Adipose tissue (tissue), 3 donors: ENCODE results near the gene MAP1LC3A. TPM values are rescaled to one million over a fixed set of nuclear protein-coding genes. Genes with fewer than 3 reads are reported as not detected.

Experiments
- H3K27ac ChIP-seq: one replicate; pipeline ENCODE4 v1.5.1; 2013; ENCODE audit warnings: low read depth, low read length
- WGBS, 3 donors: extraction: QIAGEN DNeasy Blood & Tissue Kit; methylation state at CpG; one replicate each; pipeline ENCODE4 v1.1.7; 2013; 5-methylcytosine and 5-hydroxymethylcytosine counted together
- polyA plus RNA-seq, 3 donors: library from polyadenylated mRNA; stranded (reverse); fragments of 200-250 nt; gene quantifications; one replicate each; pipeline ENCODE4 v1.2.3, GENCODE V29; 2013
- donor health status: healthy with polysubstance abuse.
- donor health status: Bipolar disorder and iron deficiency.
- donor health status: healthy.

MAP1LC3A gene
- polyA plus RNA-seq, 3 donors: 24.8 to 82.0 (median 78.1) TPM

DNA sequence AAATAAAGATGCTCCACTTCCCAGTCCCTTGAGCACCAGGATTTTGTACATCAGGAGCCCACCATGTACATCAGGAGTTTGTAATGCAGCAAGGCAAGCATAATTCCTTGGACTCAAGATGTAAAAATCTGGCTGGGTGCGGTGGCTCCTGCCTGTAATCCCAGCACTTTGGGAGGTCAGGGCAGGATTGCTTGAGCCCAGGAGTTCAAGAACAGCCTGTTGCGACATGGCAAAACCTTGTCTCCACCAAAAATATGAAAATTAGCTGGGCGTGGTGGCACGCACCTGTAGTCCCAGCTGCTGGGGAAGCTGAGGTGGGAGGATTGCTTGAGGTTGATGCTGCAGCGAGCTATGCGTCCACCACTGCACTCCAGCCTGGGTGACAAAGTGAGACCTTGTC is 16.1 kb upstream of the MAP1LC3A start:
- H3K27ac ChIP-seq: no peak overlapping the region
- WGBS, 3 donors: 95 to 98% (median 96%) methylated on average over 6 of the region's 6 CpGs

DNA sequence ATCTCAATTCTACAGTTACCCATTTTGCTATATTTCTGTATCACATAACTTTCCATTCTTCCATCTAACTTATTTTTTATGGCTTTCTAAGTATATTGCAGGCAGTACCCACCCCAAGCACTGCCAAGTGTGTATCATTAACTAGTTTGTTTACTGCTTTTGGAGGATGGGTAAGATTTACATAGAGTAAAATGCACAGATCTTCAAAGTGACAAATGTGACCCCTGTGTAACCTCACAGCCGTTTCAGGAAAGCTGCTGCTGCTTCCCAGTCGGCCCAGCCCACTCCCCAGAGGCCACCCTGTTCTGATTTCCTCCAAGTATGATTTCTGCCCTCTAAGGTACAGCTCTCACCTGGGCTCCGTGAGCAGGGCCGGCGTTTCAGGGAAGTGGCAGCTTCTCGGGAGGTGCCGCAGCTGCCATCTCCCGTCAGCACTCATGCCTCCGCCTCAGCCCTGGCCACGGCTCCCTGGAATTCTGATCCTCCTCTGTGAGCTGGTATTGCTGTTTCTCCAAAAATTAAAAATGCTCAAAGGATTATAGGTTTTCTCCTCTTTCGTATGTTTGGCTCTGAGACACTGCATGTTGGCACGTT is 15.0 kb upstream of the MAP1LC3A start:
- no peak overlapping the region for H3K27ac ChIP-seq
- WGBS, 3 donors: 72 to 78% (median 75%) methylated on average over 12 of the region's 12 CpGs

GRCh38 chr20:34544109-34544796 is 14.3 kb upstream of the MAP1LC3A start:
- WGBS, 3 donors: 18 to 37% (median 18%) methylated on average over 18 to 19 of the region's 19 CpGs
- no peak overlapping the region for H3K27ac ChIP-seq

DNA sequence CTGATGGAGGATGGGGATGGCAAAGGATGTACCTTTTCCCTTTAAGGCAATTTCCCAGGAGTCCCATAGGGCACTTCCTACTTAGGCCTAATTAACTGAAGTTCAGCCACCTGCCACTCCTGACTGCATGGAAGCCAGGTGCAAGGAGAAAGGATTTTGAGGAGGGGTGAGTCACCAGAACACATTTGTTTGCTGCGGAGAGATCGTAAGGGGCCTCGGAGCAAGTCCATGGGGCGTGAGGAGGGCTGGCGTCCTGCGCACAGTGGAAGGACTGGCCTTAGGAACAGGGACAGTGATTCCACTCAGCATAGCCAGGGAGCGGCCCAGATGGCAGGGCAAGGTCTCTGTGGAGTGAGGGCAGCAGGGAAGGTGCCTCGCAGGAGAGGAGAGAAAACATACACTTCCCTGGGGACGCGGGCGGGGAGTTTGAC is 11.8 kb upstream of the MAP1LC3A start:
- 82 to 87% (median 84%) methylated on average over 11 of the region's 11 CpGs for WGBS, 3 donors
- no peak overlapping the region for H3K27ac ChIP-seq

GRCh38 chr20:34547844-34548613 is 10.5 kb upstream of the MAP1LC3A start:
- H3K27ac ChIP-seq: no peak overlapping the region
- WGBS, 3 donors: 91 to 96% (median 94%) methylated on average over 22 of the region's 22 CpGs

DNA sequence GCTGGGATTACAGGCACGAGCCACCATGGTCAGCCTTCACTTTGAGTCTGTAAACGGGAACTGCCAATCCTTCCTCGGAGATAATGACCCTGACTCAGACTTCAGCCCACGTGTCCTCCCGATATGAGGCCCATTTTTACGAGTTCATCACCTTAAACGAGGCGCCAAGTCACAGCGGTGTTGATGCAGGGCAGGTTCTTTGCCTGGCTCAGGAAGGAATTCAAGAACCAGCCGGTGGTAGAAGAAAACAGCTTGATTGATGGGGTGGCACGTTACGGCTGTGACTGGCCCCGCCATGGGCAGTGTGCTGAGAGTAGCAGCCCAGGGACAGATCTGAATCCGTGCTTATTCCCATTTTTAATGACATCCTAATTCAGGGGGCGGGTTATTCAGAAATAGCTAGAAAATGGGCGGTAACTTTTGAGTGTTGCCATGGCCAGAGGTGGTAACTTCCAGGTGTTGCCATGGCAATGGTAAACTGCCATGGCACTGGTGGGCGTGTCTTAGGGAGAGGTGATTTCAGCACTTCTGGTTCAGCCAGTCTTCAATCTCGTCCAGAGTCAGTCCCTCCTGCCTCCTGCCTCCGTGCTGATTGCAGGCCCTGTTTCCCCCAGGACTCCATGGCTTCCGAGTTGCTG is 9.1 kb upstream of the MAP1LC3A start:
- WGBS, 3 donors: 59 to 61% (median 59%) methylated on average over 20 of the region's 20 CpGs
- no peak overlapping the region for H3K27ac ChIP-seq

DNA sequence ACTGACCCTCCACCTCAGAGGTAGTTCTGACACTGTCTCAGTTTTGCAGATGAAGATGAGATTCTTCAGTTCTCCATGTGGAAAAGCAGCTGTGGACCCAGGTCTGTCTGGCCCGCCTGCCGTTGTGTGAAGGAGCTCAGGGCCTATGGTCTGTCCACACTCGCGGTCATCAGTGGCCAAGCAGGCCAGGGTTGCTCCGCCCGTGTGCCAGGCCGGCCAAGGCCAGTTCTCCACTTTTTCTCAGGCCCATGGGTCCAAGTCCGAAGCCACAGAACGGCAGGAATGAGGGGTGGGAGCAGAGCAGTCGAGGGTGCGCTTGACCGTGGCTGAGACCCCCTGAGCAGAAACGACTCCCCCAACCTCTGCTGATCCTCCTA is 8.6 kb upstream of the MAP1LC3A start:
- no peak overlapping the region for H3K27ac ChIP-seq
- WGBS, 3 donors: 88 to 95% (median 88%) methylated on average over 13 of the region's 13 CpGs

DNA sequence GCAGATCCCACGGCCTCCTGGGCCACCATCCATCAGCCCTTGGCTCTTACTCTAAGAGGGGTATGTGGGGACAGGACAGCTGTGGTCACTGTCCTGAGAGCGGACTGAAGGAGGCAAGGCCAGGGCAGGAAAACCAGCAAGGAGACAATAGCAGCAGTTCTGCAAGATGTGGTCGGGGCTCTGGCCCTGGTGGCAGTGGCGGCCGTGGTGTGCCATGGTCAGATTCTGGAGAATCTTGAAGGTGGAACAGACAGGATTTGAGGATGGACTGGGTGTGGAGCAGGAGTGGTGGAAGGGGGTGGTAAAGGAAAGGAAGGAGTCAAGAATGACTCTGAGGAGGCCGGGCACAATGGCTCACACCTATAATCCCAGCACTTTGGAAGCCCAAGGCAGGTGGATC is 5.9 kb upstream of the MAP1LC3A start:
- 94 to 99% (median 97%) methylated on average over 6 of the region's 6 CpGs for WGBS, 3 donors
- no peak overlapping the region for H3K27ac ChIP-seq

- 16 to 69% (median 50%) methylated on average over 4 of the region's 4 CpGs for WGBS, 3 donors
- no peak overlapping the region for H3K27ac ChIP-seq
These were observed 5.1 kb upstream of the MAP1LC3A start for GRCh38 chr20:34553366-34553867.

GRCh38 chr20:34557936-34558319 is 590 bp upstream of the MAP1LC3A start:
- peak overlapping the region; percentile 56 for H3K27ac ChIP-seq
- 14 to 30% (median 26%) methylated on average over 11 of the region's 11 CpGs for WGBS, 3 donors

DNA sequence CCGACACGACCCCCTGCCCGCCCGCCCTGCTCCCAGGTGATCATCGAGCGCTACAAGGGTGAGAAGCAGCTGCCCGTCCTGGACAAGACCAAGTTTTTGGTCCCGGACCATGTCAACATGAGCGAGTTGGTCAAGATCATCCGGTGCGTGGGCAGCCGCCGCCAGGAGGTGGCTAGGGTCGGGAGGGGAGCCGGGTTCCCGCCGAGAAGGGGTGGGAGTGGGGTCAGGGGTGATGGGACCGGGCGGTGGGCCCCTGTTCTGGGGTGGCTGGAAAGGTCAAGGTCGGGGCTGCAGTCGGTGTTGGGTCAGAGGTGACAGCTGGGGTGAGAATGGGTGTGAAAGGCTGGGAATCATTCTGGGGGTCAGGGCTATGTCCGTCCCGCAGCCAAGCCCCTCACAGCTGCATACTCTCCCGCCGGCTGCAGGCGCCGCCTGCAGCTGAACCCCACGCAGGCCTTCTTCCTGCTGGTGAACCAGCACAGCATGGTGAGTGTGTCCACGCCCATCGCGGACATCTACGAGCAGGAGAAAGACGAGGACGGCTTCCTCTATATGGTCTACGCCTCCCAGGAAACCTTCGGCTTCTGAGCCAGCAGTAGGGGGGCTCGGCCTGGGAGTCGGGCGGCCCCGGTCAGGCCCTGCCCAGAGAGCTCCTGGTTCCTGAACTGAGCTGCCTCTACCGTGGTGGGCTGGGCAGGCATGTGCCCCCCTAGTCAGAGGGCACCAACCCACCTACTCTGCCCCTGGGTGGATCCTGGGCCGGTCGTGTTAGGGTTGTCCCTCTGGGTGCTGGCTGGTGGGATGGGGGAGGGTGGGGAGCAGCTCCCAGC is 1.0 kb downstream of the MAP1LC3A start:
- 46 to 58% (median 48%) methylated on average over 42 to 43 of the region's 43 CpGs for WGBS, 3 donors
- peak overlapping the region; percentile 56 for H3K27ac ChIP-seq

DNA sequence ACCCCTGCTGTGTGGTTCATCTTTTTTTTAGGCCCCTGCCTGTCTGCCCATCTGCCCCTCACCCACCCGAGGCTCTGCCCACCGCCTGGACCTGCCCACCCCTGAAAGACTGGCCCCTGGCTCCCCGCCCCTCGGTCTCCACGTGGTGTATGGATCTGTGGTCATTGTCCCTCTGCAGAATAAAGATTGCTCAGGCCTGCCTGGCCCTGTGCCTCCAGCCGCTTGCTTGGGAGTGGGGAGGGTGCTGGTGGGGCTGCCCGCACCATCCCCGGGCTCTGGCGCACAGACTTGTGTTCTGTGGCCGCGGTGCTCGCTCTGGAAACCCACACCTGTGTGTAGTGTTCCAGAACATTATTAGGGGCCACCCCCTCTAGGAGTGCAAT is 1.6 kb downstream of the MAP1LC3A start:
- WGBS, 3 donors: 84 to 89% (median 86%) methylated on average over 12 of the region's 12 CpGs

DNA sequence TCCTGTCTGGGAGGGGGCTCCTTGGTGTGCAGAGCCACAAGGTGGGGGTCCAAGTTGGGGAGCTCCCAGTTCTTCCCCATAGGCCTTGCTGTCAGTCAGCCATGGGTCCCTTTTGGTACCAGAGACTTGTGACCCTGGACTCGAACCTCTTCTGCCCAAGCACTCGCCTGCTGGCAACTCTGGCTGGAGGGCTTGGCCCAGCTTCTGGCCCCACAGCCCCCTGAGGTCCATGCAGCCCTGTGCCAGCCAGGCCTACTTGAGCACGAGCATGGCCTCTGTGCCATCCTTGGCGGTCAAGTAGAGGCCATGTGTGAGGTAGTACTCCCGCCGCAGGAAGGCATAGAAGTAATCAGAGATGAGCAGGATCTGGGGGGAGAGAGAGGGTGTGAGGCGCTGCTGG is 2.1 kb downstream of the MAP1LC3A start:
- no peak overlapping the region for H3K27ac ChIP-seq
- 95 to 97% (median 95%) methylated on average over 7 of the region's 7 CpGs for WGBS, 3 donors

More for the DNA sequence above, 1.6 kb downstream of the MAP1LC3A start:
- H3K27ac ChIP-seq: no peak overlapping the region

- 76 to 86% (median 84%) methylated on average over 10 of the region's 10 CpGs for WGBS, 3 donors
- no peak overlapping the region for H3K27ac ChIP-seq
These were observed 3.1 kb downstream of the MAP1LC3A start for GRCh38 chr20:34561661-34562060.

- 60 to 66% (median 65%) methylated on average over 5 of the region's 5 CpGs for WGBS, 3 donors
- H3K27ac ChIP-seq: no peak overlapping the region
These were observed 4.1 kb downstream of the MAP1LC3A start for GRCh38 chr20:34562641-34563040.

DNA sequence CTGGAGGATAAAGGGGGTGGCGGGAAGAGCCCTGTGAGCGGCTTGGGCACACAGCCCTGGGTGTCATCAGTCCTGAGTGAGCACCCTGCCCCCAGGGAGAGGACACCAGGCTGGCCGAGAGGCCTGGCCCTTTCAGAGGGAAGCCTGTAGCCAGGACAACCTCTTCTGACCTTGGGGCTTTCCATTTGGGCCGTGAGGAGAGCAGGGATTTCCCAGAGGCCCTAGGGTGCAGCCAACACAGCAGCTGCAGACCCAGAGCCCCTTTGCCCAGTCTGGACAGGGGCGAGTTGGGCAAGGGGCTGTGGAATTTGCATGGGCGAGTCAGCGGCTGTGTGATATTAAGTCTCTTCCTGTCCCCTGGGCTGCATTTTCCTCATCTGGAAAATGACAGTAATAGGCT is 6.3 kb downstream of the MAP1LC3A start:
- no peak overlapping the region for H3K27ac ChIP-seq
- 69 to 75% (median 74%) methylated on average over 7 of the region's 7 CpGs for WGBS, 3 donors

DNA sequence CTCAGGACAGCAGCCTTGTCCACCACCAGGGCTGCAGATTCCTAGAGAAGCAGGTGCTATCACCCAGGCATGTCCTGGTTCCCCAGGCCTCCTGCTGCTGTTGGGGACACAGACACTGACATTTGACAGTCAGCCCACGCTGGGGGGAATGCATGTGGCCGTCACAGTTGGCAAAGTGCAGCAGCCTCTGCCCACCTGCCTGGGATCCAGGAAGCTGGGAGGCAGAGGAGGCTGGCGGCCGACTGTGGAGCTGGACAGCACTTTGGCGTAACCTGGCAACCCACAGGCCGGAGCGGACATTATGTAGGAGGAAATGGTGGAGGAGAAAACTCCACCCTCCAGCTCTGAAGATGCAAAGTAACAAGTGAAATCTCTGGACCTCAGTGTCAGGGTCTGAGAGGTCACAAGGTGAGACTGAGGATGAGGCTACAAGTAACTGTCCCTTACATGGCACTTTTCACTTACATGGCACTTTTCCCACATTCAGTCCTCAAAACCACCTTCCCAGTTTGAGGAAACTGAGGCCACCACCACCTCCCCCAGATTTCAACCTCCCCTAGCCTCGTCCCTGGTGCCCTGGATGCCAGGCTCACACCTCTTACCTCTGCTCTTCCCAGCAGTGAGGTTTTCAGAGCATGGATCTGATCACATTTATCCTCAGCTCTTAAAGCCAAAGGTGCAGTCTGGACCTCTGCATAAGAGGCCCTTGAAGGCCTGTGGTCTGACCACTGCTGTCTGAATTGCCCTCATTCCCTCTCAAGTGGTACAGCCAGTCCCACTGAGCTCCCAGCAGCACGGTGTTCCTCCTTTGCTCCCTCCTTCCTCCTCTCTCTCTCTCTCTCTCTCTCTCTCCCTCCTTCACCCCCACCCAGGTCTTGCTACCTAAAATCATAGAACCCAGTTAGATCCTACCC is 8.7 kb downstream of the MAP1LC3A start:
- 87 to 93% (median 88%) methylated on average over 9 of the region's 9 CpGs for WGBS, 3 donors
- H3K27ac ChIP-seq: no peak overlapping the region
